Fibroblast of mammary gland (primary cell): ENCODE measurements around the gene CHCHD2.
"Not testable (repeated sequence)": the region's sequence is repeated elsewhere in the genome, so short reads cannot be mapped to it uniquely, and the experiment has no call there.

Experiments
- DNase-seq: peaks from one replicate; pipeline ENCODE4 v3.0.0-alpha.2; 2010; ENCODE audit warnings: low read depth
- H3K4me3 ChIP-seq: 2 replicates; pipeline ENCODE4 v1.5.1; 2011; ENCODE audit warnings: low read depth, mild to moderate bottlenecking, low read length, moderate library complexity; ENCODE audit not compliant: control insufficient read depth
- CTCF ChIP-seq: conservative IDR thresholded peaks from 2 replicates; pipeline ENCODE4 v1.5.1; 2011; ENCODE audit warnings: low read depth, low read length, inconsistent platforms; ENCODE audit not compliant: control insufficient read depth, insufficient read depth

The CHCHD2 gene

GRCh38 chr7:56110611-56111010 lies 4.3 kb upstream of the CHCHD2 start:
- no peak for DNase-seq
- TF ChIP-seq CTCF: no peak
- H3K4me3 ChIP-seq: no peak overlapping the region

- no peak for TF ChIP-seq CTCF
- no peak overlapping the region for H3K4me3 ChIP-seq
- DNase-seq: no peak
Measured at GRCh38 chr7:56107954-56108258, 1.6 kb upstream of the CHCHD2 start.

GRCh38 chr7:56105508-56105907 lies 768 bp downstream of the CHCHD2 start:
- H3K4me3 ChIP-seq: peak overlapping the region; percentile 86
- DNase-seq: peak; percentile 93
- TF ChIP-seq CTCF: no peak

GRCh38 chr7:56104138-56104537 lies 2.1 kb downstream of the CHCHD2 start:
- not testable (repeated sequence) for DNase-seq

GRCh38 chr7:56099653-56100052 lies 6.6 kb downstream of the CHCHD2 start:
- no peak for TF ChIP-seq CTCF
- DNase-seq: no peak
- H3K4me3 ChIP-seq: no peak overlapping the region

More at GRCh38 chr7:56104138-56104537, 2.1 kb downstream of the CHCHD2 start:
- H3K4me3 ChIP-seq: not testable (repeated sequence)

GRCh38 chr7:56098187-56099008 lies 7.9 kb downstream of the CHCHD2 start:
- not testable (repeated sequence) for DNase-seq, H3K4me3 ChIP-seq

GRCh38 chr7:56097700-56098099 lies 8.6 kb downstream of the CHCHD2 start:
- no peak for TF ChIP-seq CTCF
- peak; percentile 99 for DNase-seq
- no peak overlapping the region for H3K4me3 ChIP-seq
